GM19328 (cell line): ENCODE measurements around the gene CCR1.

Experiments used
- ATAC-seq: cut with Tn5 transposase; IDR thresholded peaks from one replicate; pipeline ENCODE4 v1.9.1; 2021; ENCODE audit warnings: mild to moderate bottlenecking, moderate library complexity; ENCODE audit not compliant: unreplicated experiment

The CCR1 gene

DNA sequence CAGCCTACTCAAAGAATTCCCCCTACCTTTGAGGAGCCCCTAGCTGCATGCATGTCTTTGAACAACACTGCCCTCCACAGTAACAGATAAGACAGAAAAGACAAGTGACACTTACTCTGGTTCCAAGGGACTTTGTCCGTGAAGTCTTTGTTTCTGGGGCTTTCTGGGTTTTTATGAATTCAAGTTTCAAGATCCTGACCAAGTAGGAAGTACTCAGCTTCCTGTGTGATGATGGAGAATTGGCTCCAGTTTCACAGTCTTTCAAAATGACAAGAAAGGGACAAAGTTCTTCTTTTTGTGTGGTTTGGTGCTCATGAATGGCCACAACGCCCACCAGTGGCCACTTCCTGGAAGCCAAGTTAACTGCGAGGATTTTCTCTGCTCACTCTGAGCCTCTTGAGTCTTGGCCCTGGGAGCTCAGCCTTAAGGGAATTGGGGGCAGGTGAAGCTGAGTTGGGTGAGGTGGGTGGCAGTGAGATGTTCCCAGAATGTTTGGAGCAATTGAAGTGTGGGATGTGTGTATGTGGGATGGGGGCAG, at the start of gene CCR1:
Gene CCR1 (minus strand): TSS at position 147 of the 538 bp plus-strand sequence. CDS start 4,000 bp downstream, outside the sequence.
- no peak for ATAC-seq

- no peak for ATAC-seq
These were observed 44.9 kb upstream of the CCR1 start for GRCh38 chr3:46252980-46253379.

DNA sequence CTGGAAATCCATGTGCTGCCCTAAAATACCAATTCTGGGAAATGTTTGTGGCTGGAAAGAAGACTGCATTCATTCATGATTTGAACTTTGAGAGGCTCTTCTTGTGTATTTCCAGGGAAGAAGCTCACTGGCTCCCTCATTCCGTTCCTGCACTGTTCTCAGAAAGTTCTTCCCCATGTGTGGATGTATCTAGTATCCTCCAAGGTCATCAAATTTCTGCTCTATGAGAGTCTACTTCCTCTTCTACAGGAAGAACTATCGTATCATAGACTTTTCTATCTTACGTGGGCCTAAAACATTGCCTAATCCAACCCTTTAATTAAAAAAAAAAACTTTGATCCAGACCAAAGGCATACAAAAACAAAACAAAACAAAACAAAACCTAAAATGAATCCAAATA, 37.0 kb upstream of the CCR1 start:
- ATAC-seq: no peak

DNA sequence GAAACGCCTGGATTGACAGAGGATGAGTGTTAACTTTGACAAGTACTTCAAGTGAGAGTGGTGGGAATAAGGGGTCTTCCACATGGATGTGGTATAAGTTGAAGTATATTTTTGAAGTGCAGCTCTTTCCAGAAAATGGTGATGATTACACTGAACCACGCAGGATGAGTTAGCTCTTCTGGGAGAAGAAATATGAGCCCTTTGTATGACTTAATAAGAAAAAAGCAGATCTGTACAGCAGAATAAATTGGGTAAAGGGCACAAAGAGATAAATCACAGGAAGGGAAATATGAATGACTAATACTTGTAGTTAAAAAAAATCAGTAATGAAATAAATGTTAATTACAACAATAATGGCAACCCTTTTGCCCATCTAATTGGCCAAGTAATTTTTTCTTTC, 35.4 kb upstream of the CCR1 start:
- ATAC-seq: no peak

- ATAC-seq: no peak
These were observed 34.0 kb upstream of the CCR1 start, which contains the start of gene CCR3 for GRCh38 chr3:46242120-46242519. CCR3 (plus strand) TSS chr3:46242460; CDS start chr3:46265159, 22,699 bp downstream.

DNA sequence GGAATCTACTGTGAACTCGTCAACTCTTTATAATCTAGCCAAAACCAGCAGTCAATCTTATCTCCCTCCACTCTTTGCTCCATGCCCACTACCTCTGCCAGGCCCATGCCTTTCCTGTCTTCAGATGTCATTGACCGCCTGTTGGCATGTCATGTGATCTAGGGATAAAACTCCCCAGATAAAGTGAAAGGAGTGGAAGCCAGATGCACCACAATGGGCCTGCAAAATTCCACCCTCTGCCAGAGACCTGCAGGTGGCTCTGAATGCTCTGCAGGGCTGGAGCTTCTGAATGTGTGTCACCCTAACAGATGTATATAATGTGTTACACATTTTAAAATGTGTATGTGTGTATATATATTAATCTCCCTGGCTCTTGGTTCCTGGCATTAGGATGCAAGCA, 31.8 kb upstream of the CCR1 start:
- no peak for ATAC-seq

DNA sequence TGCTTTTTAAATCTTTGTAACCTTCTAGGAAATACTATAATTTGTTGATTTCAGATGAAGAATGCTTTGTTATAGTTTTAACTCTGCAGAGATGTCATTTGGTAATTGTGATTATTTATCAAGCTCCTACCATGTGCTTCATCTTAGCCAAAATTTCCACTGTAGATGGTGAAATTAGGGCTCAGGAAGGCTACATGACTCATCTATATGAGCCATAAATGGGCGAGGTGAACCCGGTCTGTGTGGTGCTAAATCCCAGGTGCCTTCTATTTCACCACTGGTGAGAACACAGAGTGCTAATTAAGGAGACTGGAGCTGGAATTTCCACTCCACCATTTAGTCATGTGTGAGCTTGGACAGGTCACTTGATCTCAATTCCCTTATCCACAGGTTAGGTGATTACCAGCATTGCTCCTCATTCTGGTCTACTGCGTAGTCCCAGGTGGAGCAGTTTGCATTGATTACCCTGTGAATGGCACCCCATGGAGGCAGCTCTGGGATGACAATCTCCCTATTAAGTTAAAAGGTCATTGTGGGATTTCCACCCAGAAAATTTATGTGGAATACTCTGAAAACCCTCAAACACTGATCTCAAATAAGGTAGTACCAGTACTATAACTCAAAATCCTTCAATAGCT, 31.3 kb upstream of the CCR1 start:
- ATAC-seq: no peak

GRCh38 chr3:46238386-46238785, 30.3 kb upstream of the CCR1 start:
- no peak for ATAC-seq

- ATAC-seq: no peak
These were observed 28.4 kb upstream of the CCR1 start for GRCh38 chr3:46236294-46237054.

- ATAC-seq: no peak
These were observed 27.3 kb upstream of the CCR1 start for GRCh38 chr3:46235425-46235824.

- ATAC-seq: no peak
These were observed 25.1 kb upstream of the CCR1 start for GRCh38 chr3:46233194-46233593.

DNA sequence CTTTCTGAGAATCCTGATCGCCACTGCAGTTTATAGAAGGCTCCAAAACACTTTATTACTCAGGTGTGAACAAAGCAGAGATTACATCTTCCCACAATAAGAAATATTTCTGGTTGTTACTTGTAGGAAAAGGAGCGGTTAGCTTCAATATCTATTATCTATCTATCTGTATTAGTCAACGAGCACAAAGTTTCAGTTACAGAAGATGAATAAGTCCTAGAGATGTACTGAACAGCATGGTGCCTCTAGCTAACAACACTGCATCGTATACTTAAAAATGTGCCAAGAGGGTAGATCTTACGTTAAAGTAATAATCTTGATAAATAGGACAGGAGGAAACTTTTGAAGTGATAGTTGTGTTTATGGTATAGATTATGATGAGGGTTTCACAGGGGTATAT, 23.2 kb upstream of the CCR1 start:
- no peak for ATAC-seq

DNA sequence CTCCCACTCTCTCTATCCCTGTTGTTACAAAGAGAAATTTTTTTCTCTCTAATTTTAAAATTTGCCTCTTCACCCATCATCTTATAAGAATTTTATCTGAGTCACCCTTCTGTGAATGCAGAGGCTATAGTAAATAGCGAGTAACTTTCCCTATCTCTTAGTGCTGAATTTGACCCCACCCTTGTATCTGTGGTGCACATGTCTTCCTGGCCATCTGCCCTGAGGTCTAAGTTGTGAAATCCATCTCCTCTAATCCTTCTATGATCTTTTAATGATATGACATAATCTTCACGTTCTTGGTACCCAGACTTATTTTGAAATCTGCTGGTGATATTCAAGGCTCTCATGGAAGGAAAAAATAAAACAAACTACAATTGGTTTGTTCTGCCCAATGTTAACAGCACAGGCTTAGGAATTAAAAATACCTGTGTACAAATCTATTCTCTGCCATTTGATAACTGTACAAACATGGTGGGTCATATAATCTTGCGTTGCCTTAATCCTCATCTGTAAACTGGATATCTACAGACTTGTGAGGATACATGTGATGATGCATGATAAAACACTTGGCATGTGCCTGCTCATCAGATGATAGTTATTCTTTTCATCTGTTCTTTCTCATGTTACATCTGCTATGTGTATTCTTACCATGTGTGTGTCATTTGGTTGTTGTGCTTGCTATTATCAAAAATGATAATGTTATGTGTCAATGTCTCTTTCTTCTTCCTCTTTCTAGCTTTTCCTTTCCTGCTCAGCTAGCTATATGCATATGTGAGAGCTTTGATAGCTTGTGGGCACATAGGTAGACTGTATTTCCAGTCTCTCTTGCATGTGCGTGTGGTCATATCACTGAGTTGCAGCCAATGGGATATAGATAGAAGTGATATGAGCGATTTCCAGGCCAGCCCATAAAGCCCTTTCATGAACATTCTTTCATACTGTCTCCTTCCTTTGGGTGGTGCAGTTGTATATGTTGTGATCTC, 20.4 kb upstream of the CCR1 start:
- no peak for ATAC-seq

- ATAC-seq: no peak
These were observed 14.5 kb upstream of the CCR1 start for GRCh38 chr3:46222435-46223161.

GRCh38 chr3:46221938-46222337, 13.8 kb upstream of the CCR1 start:
- ATAC-seq: no peak

- ATAC-seq: no peak
These were observed 13.3 kb upstream of the CCR1 start for GRCh38 chr3:46221391-46221790.

DNA sequence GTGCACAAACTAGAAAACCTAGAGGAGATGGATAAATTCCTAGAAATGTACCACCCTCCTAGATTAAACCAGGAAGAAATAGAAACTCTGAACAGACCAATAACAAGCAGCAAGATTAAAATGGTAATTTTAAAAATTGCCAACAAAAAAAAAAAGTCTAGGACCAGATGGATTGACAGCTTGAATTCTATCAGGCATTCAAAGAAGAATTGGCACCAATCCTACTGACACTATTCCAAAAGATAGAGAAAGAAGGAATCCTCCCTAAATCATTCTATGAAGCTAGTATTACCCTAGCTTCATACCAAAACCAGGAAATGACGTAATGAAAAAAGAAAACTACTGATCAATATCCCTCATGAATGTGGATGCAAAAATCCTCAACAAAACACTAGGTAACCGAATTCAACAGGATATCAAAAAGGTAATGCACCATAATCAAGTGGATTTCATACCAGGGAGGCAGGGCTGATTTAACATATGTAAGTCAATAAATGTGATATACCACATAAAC, 10.1 kb upstream of the CCR1 start:
- ATAC-seq: no peak

- ATAC-seq: no peak
These were observed 7.8 kb upstream of the CCR1 start for GRCh38 chr3:46215810-46216414.

DNA sequence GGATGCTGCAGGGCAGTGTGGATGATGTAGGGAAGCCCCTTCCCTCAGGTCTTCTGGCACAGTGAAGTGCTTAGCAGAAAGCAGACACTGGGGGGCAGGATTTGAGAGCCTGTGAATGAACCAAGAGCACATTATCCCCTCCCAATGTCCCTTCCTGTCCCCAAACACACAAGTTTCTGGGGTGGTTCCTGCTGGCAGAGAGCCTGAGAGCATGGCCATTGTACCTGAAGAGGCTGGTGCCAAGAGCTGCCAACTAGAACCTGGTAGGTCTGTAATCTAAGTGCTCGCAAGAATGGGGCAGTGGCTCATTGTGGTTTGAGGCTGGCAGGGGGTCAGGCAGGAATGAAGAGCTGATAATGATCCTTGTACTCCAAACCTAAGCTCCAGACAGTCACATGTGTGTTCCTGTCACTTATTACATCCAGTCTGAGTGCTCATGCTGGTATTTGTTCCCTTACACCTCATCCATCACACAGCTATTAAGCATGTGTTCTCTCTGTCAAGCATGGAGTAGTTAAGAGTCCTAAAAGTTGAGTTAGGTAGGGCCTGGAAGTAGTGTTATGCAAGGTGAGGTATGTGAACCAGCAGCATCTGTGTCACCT, 6.7 kb upstream of the CCR1 start:
- no peak for ATAC-seq
